ENCODE data around the gene TAS1R3.

TAS1R3 gene

GRCh38 chr1:1318131-1318652 is 12.9 kb upstream of the TAS1R3 start:
- DNase-seq (ENCODE audit: extremely low spot score): no peak
- ChIA-PET CTCF (no interaction called here), POLR2A (interaction anchor here (1.0 kb wide), 1 partner anchor 9 kb away, joined by 3 read pairs; no protein-coding TSS in a partner anchor)
- no peak for TF ChIP-seq FOXA1 (IDR thresholded peaks at IDR 0.05)

- ChIA-PET CTCF (no interaction called here), POLR2A (interaction anchor here (0.9 to 1.0 kb wide), 2 partner anchors 9 to 10 kb away, joined by 3 read pairs; no protein-coding TSS in a partner anchor)
- no peak for DNase-seq (ENCODE audit: extremely low spot score)
- TF ChIP-seq LEF1 (IDR thresholded peaks at IDR 0.05; ENCODE audit: borderline replicate concordance) (no peak), ARNT (IDR thresholded peaks at IDR 0.05) (no peak), L3MBTL2 (conservative IDR thresholded peaks at IDR 0.05) (no peak), SP1 (IDR thresholded peaks at IDR 0.05) (no peak), ELF4 (IDR thresholded peaks at IDR 0.05) (no peak), CTBP1 (IDR thresholded peaks at IDR 0.05; ENCODE audit: borderline replicate concordance) (no peak), FOXK2 (IDR thresholded peaks at IDR 0.05) (no peak), SUZ12 (IDR thresholded peaks at IDR 0.05) (no peak), PKNOX1 (IDR thresholded peaks at IDR 0.05) (no peak), ZNF384 (IDR thresholded peaks at IDR 0.05) (no peak), FOXA1 (IDR thresholded peaks at IDR 0.05) (no peak), FOXM1 (IDR thresholded peaks at IDR 0.05; ENCODE audit: borderline replicate concordance) (no peak)
These were observed 12.1 kb upstream of the TAS1R3 start for GRCh38 chr1:1318777-1319645.

DNA sequence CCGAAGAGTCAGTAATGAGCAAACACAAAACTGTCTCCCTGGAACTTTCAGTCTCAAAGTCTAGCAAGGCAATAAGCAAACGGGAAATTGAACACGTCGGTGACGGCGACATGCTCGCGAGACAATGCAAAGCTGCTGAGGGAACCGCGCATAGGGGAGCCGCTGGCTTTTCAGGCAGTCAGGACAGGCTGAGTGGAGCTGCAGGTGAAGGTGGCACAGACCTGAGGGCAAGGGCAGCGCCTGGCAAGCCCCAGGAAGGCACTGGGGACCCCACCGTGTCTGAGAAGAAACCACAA is 11.5 kb upstream of the TAS1R3 start:
- TF ChIP-seq ELF4 (IDR thresholded peaks at IDR 0.05) (no peak), FOXK2 (IDR thresholded peaks at IDR 0.05) (no peak), FOXM1 (IDR thresholded peaks at IDR 0.05; ENCODE audit: borderline replicate concordance) (no peak), ARNT (IDR thresholded peaks at IDR 0.05) (no peak), SUZ12 (IDR thresholded peaks at IDR 0.05) (no peak), CTBP1 (IDR thresholded peaks at IDR 0.05; ENCODE audit: borderline replicate concordance) (no peak), BHLHE40 (IDR thresholded peaks at IDR 0.05; ENCODE audit: borderline replicate concordance) (no peak), FOXA1 (IDR thresholded peaks at IDR 0.05) (no peak)
- CTCF ChIA-PET: no interaction called here
- POLR2A ChIA-PET: interaction anchor here (0.9 kb wide), 2 partner anchors 10 to 56 kb away, joined by 3 read pairs; partner anchors contain the start of gene AURKAIP1
- DNase-seq (ENCODE audit: extremely low spot score): no peak

- ChIA-PET POLR2A (no interaction called here), CTCF (interaction anchor here (0.6 kb wide), 1 partner anchor 15 kb away, joined by 3 read pairs; no protein-coding TSS in a partner anchor)
- DNase-seq (ENCODE audit: extremely low spot score): no peak
- no peak for TF ChIP-seq BHLHE40 (IDR thresholded peaks at IDR 0.05; ENCODE audit: borderline replicate concordance)
- TF ChIP-seq PKNOX1 (IDR thresholded peaks at IDR 0.05): no peak
- no peak for TF ChIP-seq NFRKB (IDR thresholded peaks at IDR 0.05)
- no peak for TF ChIP-seq SP1 (IDR thresholded peaks at IDR 0.05)
- TF ChIP-seq LEF1 (IDR thresholded peaks at IDR 0.05; ENCODE audit: borderline replicate concordance): no peak
- no peak for TF ChIP-seq ARNT (IDR thresholded peaks at IDR 0.05)
- no peak for TF ChIP-seq SUZ12 (IDR thresholded peaks at IDR 0.05)
- no peak for TF ChIP-seq CTBP1 (IDR thresholded peaks at IDR 0.05; ENCODE audit: borderline replicate concordance)
- no peak for TF ChIP-seq ZNF384 (IDR thresholded peaks at IDR 0.05)
- no peak for TF ChIP-seq ELF4 (IDR thresholded peaks at IDR 0.05)
- TF ChIP-seq FOXK2 (IDR thresholded peaks at IDR 0.05): no peak
- TF ChIP-seq HDGF (IDR thresholded peaks at IDR 0.05; ENCODE audit: borderline replicate concordance): no peak
- TF ChIP-seq FOXA1 (IDR thresholded peaks at IDR 0.05): no peak
- no peak for TF ChIP-seq TARDBP (IDR thresholded peaks at IDR 0.05)
- no peak for TF ChIP-seq L3MBTL2 (conservative IDR thresholded peaks at IDR 0.05)
- TF ChIP-seq FOXM1 (IDR thresholded peaks at IDR 0.05; ENCODE audit: borderline replicate concordance): no peak
These were observed 10.2 kb upstream of the TAS1R3 start for GRCh38 chr1:1320666-1321448.

DNA sequence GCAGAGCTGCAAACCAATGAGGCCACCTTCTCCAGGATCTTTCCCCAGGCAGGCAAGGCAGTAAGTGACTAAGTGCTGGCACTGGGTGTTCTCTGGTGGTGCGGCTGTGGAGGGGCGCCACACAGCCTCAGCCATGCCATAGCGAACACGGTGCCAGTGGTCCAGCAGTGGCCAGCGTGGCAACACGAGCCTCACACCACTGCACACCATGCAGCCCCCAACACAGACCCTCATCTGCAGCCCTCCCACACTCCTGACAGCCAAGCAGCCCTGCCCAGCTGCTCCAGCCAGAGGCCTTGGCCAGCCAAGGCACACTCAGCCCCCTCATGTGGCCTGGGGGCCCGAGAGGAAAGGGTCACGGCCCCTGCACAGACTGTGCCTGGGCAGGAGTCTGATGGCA is 9.6 kb upstream of the TAS1R3 start:
- no peak for DNase-seq (ENCODE audit: extremely low spot score)
- ChIA-PET POLR2A (no interaction called here), CTCF (interaction anchor here (0.6 kb wide), 1 partner anchor 14 kb away, joined by 3 read pairs; no protein-coding TSS in a partner anchor)
- no peak for TF ChIP-seq ZNF384 (IDR thresholded peaks at IDR 0.05)
- TF ChIP-seq SUZ12 (IDR thresholded peaks at IDR 0.05): no peak
- no peak for TF ChIP-seq ARNT (IDR thresholded peaks at IDR 0.05)
- no peak for TF ChIP-seq ELF4 (IDR thresholded peaks at IDR 0.05)
- no peak for TF ChIP-seq BHLHE40 (IDR thresholded peaks at IDR 0.05; ENCODE audit: borderline replicate concordance)
- TF ChIP-seq PKNOX1 (IDR thresholded peaks at IDR 0.05): no peak
- TF ChIP-seq FOXK2 (IDR thresholded peaks at IDR 0.05): no peak
- no peak for TF ChIP-seq TARDBP (IDR thresholded peaks at IDR 0.05)
- TF ChIP-seq FOXA1 (IDR thresholded peaks at IDR 0.05): no peak

- TF ChIP-seq ZNF384 (IDR thresholded peaks at IDR 0.05): no peak
- no peak for TF ChIP-seq LEF1 (IDR thresholded peaks at IDR 0.05; ENCODE audit: borderline replicate concordance)
- TF ChIP-seq FOXM1 (IDR thresholded peaks at IDR 0.05; ENCODE audit: borderline replicate concordance): no peak
- no peak for TF ChIP-seq L3MBTL2 (conservative IDR thresholded peaks at IDR 0.05)
- TF ChIP-seq HDGF (IDR thresholded peaks at IDR 0.05; ENCODE audit: borderline replicate concordance): no peak
- no peak for TF ChIP-seq CTBP1 (IDR thresholded peaks at IDR 0.05; ENCODE audit: borderline replicate concordance)
- no peak for TF ChIP-seq FOXK2 (IDR thresholded peaks at IDR 0.05)
- no peak for TF ChIP-seq SUZ12 (IDR thresholded peaks at IDR 0.05)
- no peak for TF ChIP-seq PKNOX1 (IDR thresholded peaks at IDR 0.05)
- TF ChIP-seq ELF4 (IDR thresholded peaks at IDR 0.05): no peak
- no peak for TF ChIP-seq SP1 (IDR thresholded peaks at IDR 0.05)
- TF ChIP-seq FOXA1 (IDR thresholded peaks at IDR 0.05): no peak
- TF ChIP-seq BHLHE40 (IDR thresholded peaks at IDR 0.05; ENCODE audit: borderline replicate concordance): no peak
- no peak for TF ChIP-seq ARNT (IDR thresholded peaks at IDR 0.05)
- TF ChIP-seq NFRKB (IDR thresholded peaks at IDR 0.05): no peak
- no peak for TF ChIP-seq TARDBP (IDR thresholded peaks at IDR 0.05)
- ChIA-PET POLR2A (no interaction called here), CTCF (no interaction called here)
- no peak for DNase-seq (ENCODE audit: extremely low spot score)
These were observed 8.7 kb upstream of the TAS1R3 start for GRCh38 chr1:1322418-1322817.
